HepG2 (cell line): ENCODE results near the gene PRKG1.

Experiments used
- BHLHE40 ChIP-seq: IDR thresholded peaks from 2 replicates; pipeline ENCODE4 v1.6.1; 2011; ENCODE audit warnings: low read length, improper control_type of control experiment
- CCAR2 ChIP-seq: fragments of 200-400 bp; formaldehyde crosslinking; optimal IDR thresholded peaks from 2 replicates; pipeline ENCODE3; 2018; ENCODE audit warnings: low read depth, mild to moderate bottlenecking, low read length, moderate library complexity
- CHD4 ChIP-seq: fragments of 200-600 bp; sonication (generic); IDR thresholded peaks from 2 replicates; pipeline ENCODE4 v1.7.0; 2017; ENCODE audit warnings: mild to moderate bottlenecking, low read length, borderline replicate concordance
- FOXK2 ChIP-seq: fragments of 450-650 bp; IDR thresholded peaks from 2 replicates; pipeline ENCODE4 v1.6.1; 2016
- IKZF1 ChIP-seq: fragments of 450-650 bp; IDR thresholded peaks from 2 replicates; pipeline ENCODE4 v1.7.1; 2016
- NKX3-1 ChIP-seq: sonication (generic); formaldehyde crosslinking; IDR thresholded peaks from 2 replicates; pipeline ENCODE4 v1.5.0; 2020; ENCODE audit warnings: missing genetic modification reagents
- SIN3A ChIP-seq: IDR thresholded peaks from 2 replicates; pipeline ENCODE4 v1.6.1; 2011; ENCODE audit warnings: low read depth, mild to moderate bottlenecking, control low read depth, low read length, borderline replicate concordance
- THAP8 ChIP-seq: sonication (generic); formaldehyde crosslinking; IDR thresholded peaks from 2 replicates; pipeline ENCODE4 v1.5.1; 2020; ENCODE audit warnings: missing genetic modification reagents, mild to moderate bottlenecking, borderline replicate concordance
- ZNF235 ChIP-seq: sonication (generic); formaldehyde crosslinking; IDR thresholded peaks from 2 replicates; pipeline ENCODE4 v1.8.1; 2023; ENCODE audit warnings: mild to moderate bottlenecking, missing genetic modification reagents, borderline replicate concordance
- ZNF605 ChIP-seq: sonication (generic); formaldehyde crosslinking; IDR thresholded peaks from 2 replicates; pipeline ENCODE4 v1.8.0; 2022; ENCODE audit warnings: mild to moderate bottlenecking, missing genetic modification reagents
- TF ChIP-seq, protein P1 (sequence below): IDR thresholded peaks from 2 replicates; pipeline ENCODE4 v1.6.1; 2012; ENCODE audit warnings: inconsistent platforms
- TF ChIP-seq, protein P2 (sequence below): sonication (generic); formaldehyde crosslinking; IDR thresholded peaks from 2 replicates; pipeline ENCODE4 v1.5.0; 2020; ENCODE audit warnings: mild to moderate bottlenecking, missing genetic modification reagents, moderate library complexity

GRCh38 chr10:52071814-52072213, 997.5 kb downstream of the PRKG1 start:
- TF ChIP-seq CCAR2, result no peak
- no peak for TF ChIP-seq NKX3-1 (CRISPR knock-in tag)
- no peak for TF ChIP-seq FOXK2
- no peak for TF ChIP-seq IKZF1
- no peak for TF ChIP-seq CHD4
- no peak for TF ChIP-seq ZNF605 (CRISPR knock-in tag)
- TF ChIP-seq, protein P1, sequence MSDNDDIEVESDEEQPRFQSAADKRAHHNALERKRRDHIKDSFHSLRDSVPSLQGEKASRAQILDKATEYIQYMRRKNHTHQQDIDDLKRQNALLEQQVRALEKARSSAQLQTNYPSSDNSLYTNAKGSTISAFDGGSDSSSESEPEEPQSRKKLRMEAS, result no peak
- TF ChIP-seq THAP8 (CRISPR knock-in tag), result no peak
- TF ChIP-seq, protein P2, sequence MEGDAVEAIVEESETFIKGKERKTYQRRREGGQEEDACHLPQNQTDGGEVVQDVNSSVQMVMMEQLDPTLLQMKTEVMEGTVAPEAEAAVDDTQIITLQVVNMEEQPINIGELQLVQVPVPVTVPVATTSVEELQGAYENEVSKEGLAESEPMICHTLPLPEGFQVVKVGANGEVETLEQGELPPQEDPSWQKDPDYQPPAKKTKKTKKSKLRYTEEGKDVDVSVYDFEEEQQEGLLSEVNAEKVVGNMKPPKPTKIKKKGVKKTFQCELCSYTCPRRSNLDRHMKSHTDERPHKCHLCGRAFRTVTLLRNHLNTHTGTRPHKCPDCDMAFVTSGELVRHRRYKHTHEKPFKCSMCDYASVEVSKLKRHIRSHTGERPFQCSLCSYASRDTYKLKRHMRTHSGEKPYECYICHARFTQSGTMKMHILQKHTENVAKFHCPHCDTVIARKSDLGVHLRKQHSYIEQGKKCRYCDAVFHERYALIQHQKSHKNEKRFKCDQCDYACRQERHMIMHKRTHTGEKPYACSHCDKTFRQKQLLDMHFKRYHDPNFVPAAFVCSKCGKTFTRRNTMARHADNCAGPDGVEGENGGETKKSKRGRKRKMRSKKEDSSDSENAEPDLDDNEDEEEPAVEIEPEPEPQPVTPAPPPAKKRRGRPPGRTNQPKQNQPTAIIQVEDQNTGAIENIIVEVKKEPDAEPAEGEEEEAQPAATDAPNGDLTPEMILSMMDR, result no peak
- no peak for TF ChIP-seq BHLHE40
- no peak for TF ChIP-seq ZNF235
- no peak for TF ChIP-seq SIN3A
